UCSD-AML1 (cell line): Measurements from ENCODE around the gene ARL5B.
"Not testable (repeated sequence)": the region's sequence is repeated elsewhere in the genome, so short reads cannot be mapped to it uniquely, and the experiment has no call there.

Experiments
- DNase-seq: peaks from one replicate; lab custom pipeline; 2025; ENCODE audit not compliant: unreplicated experiment; lab: John Stamatoyannopoulos, UW

The ARL5B gene, protein sequence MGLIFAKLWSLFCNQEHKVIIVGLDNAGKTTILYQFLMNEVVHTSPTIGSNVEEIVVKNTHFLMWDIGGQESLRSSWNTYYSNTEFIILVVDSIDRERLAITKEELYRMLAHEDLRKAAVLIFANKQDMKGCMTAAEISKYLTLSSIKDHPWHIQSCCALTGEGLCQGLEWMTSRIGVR

DNA sequence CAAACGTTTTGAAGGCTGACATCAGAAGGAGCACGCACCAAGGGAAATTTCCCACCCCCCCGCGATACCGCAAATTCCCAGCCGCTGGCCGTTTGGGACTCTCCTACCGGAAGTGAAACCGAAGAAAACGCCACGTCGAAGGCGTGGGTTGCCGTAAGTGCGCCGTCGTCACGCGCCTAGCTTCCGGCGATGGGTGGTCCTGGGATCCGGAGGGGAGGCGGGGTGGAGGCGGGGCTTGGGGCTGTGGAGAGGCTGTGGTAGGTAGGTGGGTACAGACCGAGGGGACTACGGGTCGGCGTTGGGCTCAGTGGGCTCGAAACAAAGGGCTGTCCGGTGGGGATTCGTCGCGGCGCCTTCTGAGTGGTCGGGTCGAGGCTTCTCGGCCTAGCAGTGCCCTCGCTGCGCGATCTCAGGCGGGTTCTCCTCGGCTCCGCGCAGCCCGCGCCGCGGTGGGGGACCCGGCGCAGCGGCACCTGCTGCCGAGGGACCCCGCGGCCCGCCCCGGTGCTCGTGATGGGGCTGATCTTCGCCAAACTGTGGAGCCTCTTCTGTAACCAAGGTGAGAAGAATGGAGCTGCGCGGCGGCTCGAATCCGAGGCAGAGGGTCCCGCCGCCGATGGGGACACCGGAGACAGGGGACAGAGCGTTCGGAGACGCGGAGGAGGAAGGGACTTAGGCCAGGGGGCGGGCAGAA, at the start of gene ARL5B:
Gene ARL5B, plus strand, starts transcription at position 307 of the 694 bp plus-strand sequence. Its CDS starts 207 bp downstream, at position 514.
- peak; percentile 97 for DNase-seq

DNA sequence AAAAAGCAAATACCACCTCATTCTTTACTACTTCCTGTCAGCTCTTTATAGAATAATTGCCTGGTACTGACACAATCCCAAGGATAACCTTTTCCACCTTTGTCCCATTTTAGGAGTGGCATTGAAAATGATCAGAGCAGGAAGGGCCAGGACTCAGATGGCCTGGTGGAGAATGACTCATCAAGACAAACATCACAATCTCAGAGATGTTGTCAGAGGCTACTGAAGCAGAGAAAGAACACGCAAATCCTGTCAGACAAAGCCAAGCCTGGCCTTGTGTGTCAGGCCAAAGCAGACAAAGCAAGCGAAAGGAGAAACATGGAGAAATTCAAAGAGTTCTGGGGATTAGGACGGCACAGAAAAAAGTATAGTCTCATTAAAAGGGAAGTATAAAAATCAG, 48.7 kb upstream of the ARL5B start:
- DNase-seq: no peak

DNA sequence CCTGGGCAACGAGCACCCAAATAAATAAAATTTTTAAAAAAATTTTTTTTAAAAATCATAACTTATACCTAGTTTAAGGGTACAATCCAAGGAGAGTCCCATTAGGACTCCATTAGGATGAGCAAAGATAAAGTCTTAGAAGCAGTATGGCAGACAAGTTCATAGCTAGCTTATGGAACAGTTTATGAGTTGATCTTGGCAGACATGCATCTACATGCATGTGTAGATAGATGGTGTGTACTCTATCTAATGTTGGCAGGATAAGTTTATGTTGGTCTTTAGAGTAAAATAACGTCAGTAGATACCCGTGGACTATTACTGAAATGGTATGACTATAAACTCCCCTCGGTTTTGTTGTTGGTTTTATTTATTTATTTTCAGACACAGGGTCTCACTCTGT, 48.1 kb upstream of the ARL5B start:
- DNase-seq: no peak

DNA sequence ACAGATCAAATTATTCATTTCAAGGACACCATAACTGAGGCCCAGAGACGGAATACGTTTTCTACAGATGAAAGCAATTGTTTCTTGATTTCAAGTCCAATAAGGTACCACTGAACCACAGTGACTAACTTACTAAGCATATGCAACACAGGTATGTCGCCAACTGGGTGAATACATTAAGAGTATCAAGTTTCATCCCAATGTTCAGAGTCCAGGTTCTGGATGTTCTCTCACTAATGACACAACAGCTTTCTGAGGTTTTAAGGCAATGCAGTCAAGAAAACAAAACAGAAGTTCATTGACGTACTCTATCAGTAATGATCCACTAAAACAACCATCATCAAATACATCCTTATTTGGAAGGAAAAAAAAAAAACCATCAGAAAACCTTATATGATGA, 43.6 kb upstream of the ARL5B start:
- no peak for DNase-seq

DNA sequence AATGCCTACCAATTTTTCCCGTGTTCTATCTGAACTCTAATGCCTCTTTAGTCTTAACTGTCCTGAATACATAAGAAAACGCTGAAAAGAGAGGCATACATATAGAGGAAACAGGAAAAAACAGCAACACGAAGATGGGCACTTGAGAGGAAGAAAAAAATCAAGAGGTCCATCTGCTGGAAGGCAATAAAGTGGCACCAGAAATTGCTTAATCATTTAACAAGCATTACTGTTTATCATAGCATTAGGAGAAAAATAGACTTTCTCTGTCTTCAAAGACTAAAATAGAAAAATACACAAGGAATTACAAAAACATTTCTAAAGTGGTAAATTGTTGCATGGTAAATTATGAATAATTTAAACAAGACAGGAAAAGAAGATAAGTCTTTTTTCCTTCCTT, 42.9 kb upstream of the ARL5B start:
- DNase-seq: no peak

DNA sequence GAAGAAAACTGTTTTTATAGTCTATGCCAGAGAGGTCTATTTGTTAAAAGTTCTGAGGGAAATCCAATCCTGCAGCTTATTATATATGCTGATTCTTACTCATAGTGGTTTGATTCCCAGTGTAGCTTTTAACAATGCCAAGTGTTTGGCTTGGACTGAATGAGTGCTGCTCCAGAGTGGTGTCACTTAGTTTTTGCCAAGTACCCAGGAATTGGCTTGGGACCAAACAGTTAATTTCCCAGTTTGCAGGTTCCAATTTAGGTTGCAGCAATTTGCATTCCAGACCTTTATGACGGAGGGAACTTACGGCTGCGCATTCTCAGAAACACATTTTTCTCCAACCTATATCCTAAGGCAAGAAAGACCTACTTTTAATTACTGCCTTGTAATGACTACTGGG, 40.2 kb upstream of the ARL5B start:
- no peak for DNase-seq

DNA sequence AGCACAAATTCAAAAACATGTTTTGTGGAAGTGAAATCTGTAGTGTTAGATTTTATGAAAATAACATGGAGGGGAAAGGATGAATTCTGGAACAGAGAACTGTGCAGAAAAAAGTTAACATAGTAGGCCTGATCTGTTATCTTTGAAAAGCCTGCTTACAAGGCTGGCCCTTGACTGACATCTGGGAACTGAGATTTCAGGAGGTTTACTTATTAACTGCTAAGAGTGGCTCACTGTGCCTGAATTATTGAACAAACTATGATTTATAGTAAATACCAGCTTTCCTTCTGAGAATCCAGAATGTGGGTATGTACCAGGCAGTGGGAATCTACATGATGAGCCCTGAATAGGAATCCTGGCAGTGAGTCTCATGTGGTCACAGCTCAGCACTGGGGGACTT, 38.4 kb upstream of the ARL5B start:
- DNase-seq: no peak

DNA sequence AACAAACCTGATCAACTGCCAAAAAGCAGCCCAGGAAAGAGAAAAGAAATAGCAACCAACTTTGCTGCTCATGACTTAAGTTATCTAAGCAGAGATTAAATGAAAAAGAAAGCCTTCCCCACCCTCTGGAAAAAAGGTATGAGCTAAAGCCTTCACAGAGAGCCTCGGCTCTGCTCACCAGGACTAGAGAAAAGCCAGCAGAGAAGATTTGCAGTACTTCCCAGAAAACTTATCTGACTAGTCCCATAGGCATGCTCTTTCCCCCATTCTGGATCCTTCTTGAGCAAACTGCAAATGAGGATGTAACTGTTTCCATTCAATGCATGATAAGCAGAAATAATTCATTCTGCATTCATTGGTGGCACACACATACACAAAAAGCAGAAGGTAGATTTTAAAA, 35.6 kb upstream of the ARL5B start:
- not testable (repeated sequence) for DNase-seq

DNA sequence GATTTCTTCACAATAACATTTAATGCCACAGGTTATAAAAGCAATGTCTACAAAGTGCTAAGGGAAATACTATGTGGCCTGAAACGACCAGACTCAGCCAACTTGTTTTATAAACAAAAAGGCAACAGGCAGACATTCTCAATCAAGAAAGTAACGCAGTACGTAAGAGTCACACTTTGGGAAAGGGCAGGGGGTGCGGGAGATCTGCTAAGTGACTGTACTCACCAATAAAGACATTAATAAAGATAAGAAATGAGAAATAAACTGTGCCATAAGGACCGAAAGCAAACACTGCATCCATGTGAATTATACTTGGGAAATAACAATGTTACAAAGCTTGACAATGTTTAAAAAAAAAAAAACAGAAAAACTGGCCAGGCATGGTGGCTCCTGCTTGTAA, 33.3 kb upstream of the ARL5B start:
- no peak for DNase-seq

DNA sequence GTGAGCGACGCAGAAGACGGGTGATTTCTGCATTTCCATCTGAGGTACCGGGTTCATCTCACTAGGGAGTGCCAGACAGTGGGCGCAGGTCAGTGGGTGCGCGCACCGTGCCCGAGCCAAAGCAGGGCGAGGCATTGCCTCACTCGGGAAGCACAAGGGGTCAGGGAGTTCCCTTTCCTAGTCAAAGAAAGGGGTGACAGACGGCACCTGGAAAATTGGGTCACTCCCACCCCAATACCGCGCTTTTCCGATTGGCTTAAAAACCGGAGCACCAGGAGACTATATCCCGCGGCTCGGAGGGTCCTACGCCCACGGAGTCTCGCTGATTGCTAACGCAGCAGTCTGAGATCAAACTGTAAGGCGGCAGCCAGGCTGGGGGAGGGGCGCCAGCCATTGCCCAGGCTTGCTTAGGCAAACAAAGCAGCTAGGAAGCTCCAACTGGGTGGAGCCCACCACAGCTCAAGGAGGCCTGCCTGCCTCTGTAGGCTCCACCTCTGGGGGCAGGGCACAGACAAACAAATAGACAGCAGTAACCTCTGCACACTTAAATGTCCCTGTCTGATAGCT, 31.7 kb upstream of the ARL5B start:
- DNase-seq: not testable (repeated sequence)

DNA sequence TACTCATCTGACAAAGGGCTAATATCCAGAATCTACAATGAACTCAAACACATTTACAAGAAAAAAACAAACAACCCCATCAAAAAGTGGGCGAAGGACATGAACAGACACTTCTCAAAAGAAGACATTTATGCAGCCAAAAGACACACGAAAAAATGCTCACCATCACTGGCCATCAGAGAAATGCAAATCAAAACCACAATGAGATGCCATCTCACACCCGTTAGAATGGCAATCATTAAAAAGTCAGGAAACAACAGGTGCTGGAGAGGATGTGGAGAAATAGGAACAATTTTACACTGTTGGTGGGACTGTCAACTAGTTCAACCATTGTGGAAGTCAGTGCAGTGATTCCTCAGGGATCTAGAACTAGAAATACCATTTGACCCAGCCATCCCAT, 26.7 kb upstream of the ARL5B start:
- not testable (repeated sequence) for DNase-seq

DNA sequence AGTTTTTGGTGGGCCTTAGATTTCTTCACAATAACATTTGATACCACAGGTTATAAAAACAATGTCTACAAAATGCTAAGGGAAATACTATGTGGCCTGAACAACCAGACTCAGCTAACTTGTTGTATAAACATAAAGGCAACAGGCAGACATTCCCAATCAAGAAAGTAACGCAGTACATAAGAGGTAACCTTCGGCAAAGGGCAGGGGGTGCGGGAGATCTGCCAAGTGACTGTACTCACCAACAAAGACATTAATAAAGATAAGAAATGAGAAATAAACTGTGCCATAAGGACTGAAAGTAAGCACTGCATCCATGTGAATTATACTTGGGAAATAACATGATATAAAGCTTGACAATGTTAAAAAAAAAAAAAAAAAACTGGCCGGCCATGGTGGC, 23.2 kb upstream of the ARL5B start:
- DNase-seq: no peak

DNA sequence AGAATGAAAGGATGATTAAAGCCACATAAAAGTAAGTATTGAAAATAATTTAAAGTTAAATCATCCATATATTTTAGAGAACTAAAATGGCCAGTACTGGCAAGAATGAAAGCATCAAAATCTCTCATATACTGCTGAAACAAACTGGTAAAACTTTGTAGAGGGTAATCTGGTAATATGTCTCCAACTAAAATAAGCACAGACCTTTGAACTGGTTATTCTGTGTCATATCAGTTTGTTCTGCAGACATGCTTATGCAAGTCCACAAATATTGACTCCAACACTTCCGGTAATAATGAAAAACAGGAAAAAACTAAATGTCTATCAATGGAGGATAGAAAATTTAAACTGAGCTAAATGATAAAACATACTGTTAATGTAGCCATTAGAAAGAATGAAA, 21.8 kb upstream of the ARL5B start:
- not testable (repeated sequence) for DNase-seq

DNA sequence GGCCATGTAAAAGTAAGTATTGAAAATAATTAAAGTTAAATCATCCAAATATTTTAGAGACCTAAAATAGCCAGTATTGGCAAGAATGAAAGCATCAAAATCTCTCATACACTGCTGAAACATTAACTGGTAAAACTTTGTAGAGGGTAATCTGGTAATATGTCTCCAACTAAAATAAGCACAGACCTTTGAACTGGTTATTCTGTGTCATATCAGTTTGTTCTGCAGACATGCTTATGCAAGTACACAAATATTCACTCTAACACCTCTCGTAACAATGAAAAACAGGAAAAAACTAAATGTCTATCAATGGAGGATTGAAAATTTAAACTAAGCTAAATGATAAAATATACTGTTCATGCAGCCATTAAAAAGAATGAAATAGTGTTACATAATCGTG, 19.5 kb upstream of the ARL5B start:
- not testable (repeated sequence) for DNase-seq

DNA sequence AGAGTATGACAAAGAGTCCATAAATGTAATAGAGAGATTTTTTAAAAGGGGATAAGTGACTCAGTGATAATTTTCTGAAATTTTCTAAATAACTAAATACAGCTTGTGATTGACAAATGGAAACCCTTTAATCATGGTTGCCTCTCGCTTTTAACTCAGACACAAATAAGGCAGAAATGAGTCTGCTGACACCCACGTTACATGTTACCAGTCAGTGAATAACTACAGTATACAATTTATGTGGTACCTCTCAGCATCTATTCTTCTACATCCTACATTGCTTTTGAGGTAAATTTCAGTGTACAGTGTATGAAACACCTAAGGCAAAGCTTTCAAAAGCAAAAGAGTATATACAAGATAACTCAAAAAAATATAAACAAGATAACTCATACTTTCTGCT, 12.1 kb upstream of the ARL5B start:
- no peak for DNase-seq

DNA sequence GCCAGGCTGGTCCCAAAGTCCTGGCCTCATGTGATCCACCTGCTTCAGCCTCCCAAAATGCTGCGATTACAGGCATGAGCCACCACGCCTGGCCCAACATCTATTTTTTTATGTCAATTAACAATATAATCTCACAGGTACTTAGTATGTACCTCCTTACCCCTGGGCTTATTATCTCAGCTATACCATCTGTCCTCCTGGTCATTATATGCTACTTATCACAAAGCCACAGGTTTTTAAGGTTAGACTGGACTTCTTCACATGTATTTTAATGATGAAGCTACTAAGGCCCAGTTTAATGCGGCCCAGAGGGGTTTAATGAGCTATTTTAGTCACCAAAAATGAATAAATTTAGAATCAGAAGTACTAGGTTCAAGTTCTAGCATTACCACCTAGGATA, 11.3 kb upstream of the ARL5B start:
- no peak for DNase-seq

DNA sequence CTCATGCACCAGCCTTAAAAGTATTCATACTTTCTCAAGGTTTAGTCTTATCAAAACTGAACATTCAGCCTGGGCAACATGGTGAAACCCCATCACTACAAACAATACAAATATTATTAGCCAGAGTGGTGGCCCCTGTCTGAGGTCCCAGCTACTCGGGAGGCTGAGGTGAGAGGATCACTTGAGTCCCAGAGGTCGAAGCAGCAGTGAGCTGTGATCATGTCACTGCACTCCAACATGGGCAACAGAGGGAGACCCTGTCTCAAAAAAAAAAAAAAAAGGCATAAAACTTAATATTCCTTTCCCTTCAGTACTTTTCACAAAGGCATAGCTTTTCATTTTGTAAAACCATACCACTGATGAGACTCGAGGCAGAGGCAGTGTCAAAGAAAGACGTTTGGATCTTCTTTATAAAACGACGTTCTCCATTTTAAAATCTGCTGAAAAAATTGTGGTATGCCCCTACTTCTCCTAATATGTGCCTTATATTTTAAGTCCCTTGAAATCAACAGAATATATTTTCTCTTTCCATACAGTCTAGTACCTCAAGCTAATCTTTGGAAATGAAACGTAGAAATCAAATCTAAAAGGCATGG, 9.8 kb upstream of the ARL5B start:
- DNase-seq: no peak

DNA sequence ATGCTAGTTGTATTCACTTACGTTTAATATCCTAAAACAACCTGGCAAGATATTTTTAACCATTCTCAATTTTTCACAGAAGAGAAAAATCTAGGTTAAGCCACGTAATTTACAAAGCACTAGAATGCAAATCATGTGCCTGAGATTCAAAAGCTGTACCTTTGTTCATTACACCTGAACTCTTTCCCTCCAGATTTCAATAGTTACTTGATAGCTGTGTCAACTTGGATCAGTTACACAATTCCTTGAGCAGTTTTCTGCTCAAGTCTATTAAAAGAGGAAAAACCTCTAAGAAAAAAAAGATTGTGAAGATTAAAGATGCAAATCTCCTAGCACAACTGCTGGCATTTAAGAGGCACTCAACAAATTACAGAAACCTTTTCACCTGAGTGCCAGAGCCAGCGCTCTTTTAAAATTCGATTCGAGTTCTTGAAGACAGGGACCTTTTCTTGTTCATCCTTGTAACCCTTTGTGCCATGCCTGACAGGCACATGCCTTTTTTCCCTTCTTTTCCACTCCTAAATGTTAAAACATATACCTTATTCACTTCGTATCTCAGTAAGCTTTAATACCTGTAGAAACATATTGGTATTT, 8.7 kb upstream of the ARL5B start:
- DNase-seq: no peak

DNA sequence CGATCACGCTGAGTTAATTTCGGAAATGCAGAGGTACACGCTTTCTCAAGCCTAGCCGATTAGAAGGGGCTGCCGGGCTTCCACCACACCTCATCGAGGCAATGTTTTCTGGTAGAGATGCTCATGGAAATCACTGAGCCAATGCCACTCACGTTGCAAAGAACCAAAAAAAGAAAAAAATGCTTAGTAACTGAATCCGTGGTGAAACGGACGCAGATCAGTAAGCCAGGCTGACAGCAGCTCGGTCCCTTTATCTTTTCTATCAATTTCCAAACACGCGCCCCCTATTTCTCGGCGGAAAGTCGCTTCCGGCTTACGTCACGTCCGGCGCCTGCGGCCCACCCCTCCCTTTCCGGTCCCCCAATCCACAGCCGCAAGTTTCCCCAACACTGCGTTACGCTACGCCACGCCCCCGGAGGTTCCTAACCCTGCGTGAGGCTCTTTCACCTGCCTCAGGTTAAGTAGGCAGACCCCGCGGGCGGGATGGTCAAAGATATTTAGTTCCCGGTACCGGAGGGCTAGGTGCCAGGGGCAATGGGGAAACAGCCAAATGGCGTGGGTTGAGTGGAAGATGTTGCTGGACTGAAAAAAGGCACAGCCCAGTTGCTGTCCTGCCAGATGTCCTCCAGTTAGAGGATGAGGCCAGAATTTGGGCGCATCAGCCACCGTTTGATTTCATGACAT, 7.8 kb upstream of the ARL5B start, which contains the start of gene NSUN6:
Gene NSUN6, minus strand, starts transcription at position 264 of the 684 bp plus-strand sequence. CDS start 384 bp downstream, outside the sequence.
- peak; percentile 92 for DNase-seq

DNA sequence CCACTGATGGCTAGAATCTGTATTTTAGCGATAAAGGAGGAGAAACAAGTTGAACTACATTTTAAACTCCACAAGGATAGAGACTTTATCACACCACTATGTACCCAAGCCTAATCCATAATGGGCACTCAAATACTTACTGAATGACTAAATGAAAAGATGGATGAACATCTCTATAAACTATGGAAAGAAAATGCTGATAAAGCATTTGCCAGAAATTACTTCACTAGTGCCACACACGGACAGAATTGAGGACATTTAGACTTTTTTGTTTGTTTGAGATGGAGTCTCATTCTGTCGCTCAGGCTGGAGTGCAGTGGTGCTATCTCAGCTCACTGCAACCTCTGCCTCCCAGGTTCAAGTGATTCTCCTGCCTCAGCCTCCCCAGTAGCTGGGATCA, 6.1 kb upstream of the ARL5B start:
- no peak for DNase-seq

DNA sequence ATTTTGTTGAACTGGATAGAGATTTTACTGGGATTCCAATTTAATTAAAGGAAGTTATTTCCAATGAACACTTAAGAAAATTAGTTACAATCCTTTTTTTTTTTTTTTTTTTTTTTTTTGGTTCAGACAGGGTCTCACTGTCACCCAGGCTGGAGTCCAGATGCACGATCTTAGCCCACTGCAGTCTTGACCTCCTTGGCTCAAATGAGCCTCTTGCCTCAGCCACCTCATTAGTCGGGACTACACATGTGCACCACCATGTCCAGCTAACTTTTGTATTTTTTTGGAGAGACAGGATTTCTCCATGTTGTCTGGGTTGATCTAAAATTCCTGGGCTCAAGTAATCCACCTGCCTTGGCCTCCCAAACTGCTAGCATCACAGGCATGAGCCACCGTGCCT, 2.5 kb upstream of the ARL5B start:
- no peak for DNase-seq
